IPS-15b (cell line): ENCODE measurements around the gene TOMM40.

Experiments used
- H3K27me3 ChIP-seq: one replicate; pipeline ENCODE4 v1.6.1; 2013; ENCODE audit warnings: low read length; ENCODE audit not compliant: control insufficient read depth, insufficient read depth
- H3K36me3 ChIP-seq: one replicate; pipeline ENCODE4 v1.6.1; 2013; ENCODE audit warnings: low read length; ENCODE audit not compliant: control insufficient read depth, insufficient read depth
- H3K4me1 ChIP-seq: one replicate; pipeline ENCODE4 v1.6.1; 2013; ENCODE audit warnings: mild to moderate bottlenecking, low read length; ENCODE audit not compliant: control insufficient read depth, insufficient read depth
- H3K4me3 ChIP-seq: one replicate; pipeline ENCODE4 v1.5.1; 2013; ENCODE audit warnings: low read depth, low read length
- H3K9ac ChIP-seq: one replicate; pipeline ENCODE4 v1.6.1; 2013; ENCODE audit warnings: low read depth, mild to moderate bottlenecking, low read length
- H3K9me3 ChIP-seq: one replicate; pipeline ENCODE4 v1.6.1; 2013; ENCODE audit warnings: mild to moderate bottlenecking, low read length; ENCODE audit not compliant: control insufficient read depth, insufficient read depth

Gene TOMM40

GRCh38 chr19:44949550-44949949 lies 58.5 kb downstream of the TOMM40 start:
- no peaks in the 10 kb centered on the region for H3K4me1 ChIP-seq

GRCh38 chr19:44951179-44952159 lies 60.4 kb downstream of the TOMM40 start:
- no peak overlapping the region for H3K4me3 ChIP-seq
- peaks cover 4% of the 10 kb centered on the region for H3K4me1 ChIP-seq

More at GRCh38 chr19:44949550-44949949, 58.5 kb downstream of the TOMM40 start:
- H3K9me3 ChIP-seq = no peaks in the 10 kb centered on the region
- H3K9ac ChIP-seq = no peak overlapping the region
- no peaks in the 10 kb centered on the region for H3K27me3 ChIP-seq
- no peak overlapping the region for H3K4me3 ChIP-seq
- no peaks in the 10 kb centered on the region for H3K36me3 ChIP-seq

More at GRCh38 chr19:44951179-44952159, 60.4 kb downstream of the TOMM40 start:
- Histone ChIP-seq H3K27me3 (no peaks in the 10 kb centered on the region), H3K36me3 (peaks cover 2% of the 10 kb centered on the region), H3K9ac (no peak overlapping the region), H3K9me3 (no peaks in the 10 kb centered on the region)
